ENCODE results near the gene NT5C1B.

- no peak for TF ChIP-seq CTCF (IDR thresholded peaks at IDR 0.05; ENCODE audit: low read depth, low read length)
- TF ChIP-seq POLR2A (IDR thresholded peaks at IDR 0.05; ENCODE audit: extremely low read depth, insufficient read length), result no peak
- no peak for TF ChIP-seq MYC (IDR thresholded peaks at IDR 0.05; ENCODE audit: low read depth, low read length)
Measured at GRCh38 chr2:18548621-18549020, 40.7 kb downstream of the NT5C1B start.

Data from NB4 (cell line).